NT2/D1 (cell line): ENCODE data around the gene BTBD8.

Experiments
- SUZ12 ChIP-seq: IDR thresholded peaks from 2 replicates; pipeline ENCODE4 v1.6.1; 2011; ENCODE audit not compliant: insufficient read length, insufficient read depth; ENCODE audit errors: extremely low read depth
- ZNF274 ChIP-seq: IDR thresholded peaks from 2 replicates; pipeline ENCODE4 v1.6.1; 2011; ENCODE audit warnings: mild to moderate bottlenecking, low read depth, low read length

GRCh38 chr1:92118826-92119225 lies 38.7 kb downstream of the BTBD8 start:
- TF ChIP-seq ZNF274: no peak
- no peak for TF ChIP-seq SUZ12
